Measurements from ENCODE around the gene NFE2L2.

DNA sequence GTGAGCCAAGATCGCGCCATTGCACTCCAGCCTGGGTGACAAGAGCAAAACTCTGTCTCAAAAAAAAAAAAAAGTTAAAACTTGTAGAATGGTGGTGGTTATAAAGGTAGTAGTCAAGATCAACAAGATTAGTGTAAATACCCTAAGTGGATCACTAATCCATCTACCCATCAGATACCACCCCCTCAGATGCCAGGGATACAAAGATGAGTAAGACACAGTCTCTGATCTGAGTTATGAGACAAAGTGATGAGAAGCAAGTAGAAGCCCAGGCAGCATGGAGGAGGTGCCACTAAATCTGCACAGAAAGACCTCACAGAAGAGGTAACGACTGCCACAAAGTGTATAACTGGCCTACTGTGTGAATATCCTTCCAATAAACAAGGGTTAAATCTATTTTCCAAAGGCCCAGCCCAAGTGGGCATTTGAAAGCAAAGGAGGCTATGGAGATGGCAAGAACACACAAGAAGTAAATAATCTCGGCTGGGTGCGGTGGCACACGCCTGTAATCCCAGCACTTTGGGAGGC lies 20.2 kb downstream of the NFE2L2 start:
- TF ChIP-seq, protein P1, sequence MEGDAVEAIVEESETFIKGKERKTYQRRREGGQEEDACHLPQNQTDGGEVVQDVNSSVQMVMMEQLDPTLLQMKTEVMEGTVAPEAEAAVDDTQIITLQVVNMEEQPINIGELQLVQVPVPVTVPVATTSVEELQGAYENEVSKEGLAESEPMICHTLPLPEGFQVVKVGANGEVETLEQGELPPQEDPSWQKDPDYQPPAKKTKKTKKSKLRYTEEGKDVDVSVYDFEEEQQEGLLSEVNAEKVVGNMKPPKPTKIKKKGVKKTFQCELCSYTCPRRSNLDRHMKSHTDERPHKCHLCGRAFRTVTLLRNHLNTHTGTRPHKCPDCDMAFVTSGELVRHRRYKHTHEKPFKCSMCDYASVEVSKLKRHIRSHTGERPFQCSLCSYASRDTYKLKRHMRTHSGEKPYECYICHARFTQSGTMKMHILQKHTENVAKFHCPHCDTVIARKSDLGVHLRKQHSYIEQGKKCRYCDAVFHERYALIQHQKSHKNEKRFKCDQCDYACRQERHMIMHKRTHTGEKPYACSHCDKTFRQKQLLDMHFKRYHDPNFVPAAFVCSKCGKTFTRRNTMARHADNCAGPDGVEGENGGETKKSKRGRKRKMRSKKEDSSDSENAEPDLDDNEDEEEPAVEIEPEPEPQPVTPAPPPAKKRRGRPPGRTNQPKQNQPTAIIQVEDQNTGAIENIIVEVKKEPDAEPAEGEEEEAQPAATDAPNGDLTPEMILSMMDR (IDR thresholded peaks at IDR 0.05), result no peak
- TF ChIP-seq POLR2A (IDR thresholded peaks at IDR 0.05), result no peak
